ENCODE data around the gene CEP85L. TPM values are rescaled to one million over a fixed set of nuclear protein-coding genes. Genes with fewer than 3 reads are reported as not detected.
A peak's percentile ranks its signal among the peaks of the same experiment; 100 is the strongest.

Gene CEP85L
- polyA plus RNA-seq, 3 donors = 6.4 to 7.8 (median 6.6) TPM

DNA sequence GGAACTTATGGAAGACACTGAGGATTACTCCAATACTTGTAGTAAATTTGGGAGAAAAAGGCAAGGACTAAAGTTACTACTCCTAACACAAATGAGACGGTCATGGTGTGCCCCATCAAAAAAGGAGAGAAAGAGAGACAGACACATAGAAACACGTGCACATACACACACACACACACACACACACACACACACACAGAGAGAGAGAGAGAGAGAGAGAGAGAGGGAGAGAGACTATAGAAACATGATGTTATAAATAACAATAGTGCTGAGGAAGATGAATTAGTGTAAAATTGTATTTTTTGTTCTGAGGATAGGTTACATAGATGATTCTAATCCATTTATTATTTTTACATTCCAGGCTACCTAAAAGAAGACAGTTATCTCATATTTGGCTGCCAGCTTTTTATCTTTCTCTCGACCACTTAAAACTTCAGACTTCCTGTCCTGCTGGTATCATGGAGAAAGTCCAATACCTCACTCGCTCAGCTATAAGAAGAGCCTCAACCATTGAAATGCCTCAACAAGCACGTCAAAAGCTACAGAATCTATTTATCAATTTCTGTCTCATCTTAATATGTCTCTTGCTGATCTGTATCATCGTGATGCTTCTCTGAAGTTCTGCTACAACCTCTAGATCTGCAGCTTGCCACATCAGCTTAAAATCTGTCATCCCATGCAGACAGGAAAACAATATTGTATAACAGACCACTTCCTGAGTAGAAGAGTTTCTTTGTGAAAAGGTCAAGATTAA, 92.8 kb downstream of the CEP85L start:
- no peak for DNase-seq (ENCODE audit: extremely low read depth in 1 of 11, low read depth in 9 of 11, low spot score in 4 of 11)

DNA sequence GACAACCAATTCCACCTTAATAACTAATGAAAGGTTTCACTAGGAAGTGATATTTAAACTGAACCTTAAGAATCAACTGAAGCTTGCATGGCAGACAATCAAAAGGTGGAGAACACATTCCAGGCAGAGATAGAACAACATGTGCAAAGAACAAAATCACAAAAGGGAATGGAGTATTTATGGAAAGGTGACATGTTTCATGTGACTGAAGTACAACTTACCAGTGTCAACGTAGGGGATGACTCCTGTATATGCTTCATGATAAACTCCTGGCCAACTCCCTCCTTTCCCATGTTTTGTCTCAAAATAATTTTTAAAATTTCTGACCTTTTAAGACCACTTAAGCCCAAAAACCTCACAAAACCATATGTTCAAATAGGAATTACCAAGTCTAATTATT, 96.7 kb downstream of the CEP85L start:
- no peak for DNase-seq (ENCODE audit: extremely low read depth in 1 of 11, low read depth in 9 of 11, low spot score in 4 of 11)

DNA sequence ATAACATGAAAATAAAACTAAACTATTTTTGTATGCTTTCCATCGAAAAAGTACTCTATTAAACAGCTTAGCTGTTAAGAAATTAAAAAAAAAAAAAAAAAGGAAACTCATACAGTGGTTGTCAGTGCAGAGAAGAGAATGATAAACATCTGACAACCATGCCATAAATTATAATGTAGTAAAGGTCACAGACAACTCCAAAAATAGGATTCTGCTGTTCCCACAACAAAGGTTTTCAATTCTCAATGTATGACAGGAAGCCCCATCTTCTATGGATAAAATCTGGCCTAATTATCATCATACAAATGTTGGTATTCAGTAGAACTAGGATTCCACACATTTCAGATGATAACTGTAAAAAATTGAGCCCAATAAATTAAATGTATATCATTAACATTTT, 98.3 kb downstream of the CEP85L start:
- no peak for DNase-seq (ENCODE audit: extremely low read depth in 1 of 11, low read depth in 9 of 11, low spot score in 4 of 11)

DNA sequence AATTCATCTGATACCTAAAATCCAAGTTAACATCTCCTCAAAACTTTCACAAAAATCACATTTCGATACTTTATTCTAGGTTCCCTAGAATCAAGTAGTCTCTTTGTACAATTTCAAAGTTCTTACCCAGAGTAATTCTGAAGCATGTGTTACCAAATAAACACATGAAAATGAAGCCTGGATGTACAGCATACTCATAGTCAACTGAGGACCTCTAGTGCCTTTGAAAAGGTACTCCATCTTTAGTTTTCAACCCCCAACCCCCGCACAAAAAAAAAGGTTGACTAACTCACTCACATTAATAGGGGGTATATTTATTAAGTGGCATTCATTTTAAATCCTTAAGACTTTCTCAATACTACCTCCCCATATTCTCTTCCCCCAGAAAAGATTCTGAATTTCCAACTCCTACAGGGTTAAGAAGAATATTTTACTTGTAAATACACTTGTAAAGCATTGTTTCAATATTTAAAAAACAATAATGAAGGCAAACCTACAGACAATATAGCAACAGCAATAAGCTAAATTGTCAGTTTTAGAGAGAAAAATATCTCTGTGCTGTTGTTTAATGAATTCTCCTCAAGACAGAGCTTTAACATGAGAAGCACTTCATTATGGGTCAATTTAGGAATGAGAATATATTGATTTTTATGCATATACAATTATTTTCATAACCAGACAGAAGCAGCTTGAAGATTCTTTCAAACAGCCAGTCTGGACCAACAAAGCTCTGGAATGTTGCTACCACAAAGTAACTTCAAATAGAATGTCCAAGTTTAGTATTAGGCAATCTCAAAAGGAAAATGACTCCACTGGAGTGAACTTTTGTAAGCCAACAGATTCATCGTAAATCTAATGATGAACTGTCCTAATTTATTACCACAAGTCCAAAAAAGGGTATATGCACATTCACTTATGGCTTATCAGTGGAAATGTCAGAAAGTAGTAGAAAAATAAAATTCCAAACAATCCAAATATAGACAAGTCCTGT, 100.0 kb downstream of the CEP85L start:
- peak in 6 of 11 donors; percentile 13 to 41 (median 28) for DNase-seq (ENCODE audit: extremely low read depth in 1 of 11, low read depth in 9 of 11, low spot score in 4 of 11)

DNA sequence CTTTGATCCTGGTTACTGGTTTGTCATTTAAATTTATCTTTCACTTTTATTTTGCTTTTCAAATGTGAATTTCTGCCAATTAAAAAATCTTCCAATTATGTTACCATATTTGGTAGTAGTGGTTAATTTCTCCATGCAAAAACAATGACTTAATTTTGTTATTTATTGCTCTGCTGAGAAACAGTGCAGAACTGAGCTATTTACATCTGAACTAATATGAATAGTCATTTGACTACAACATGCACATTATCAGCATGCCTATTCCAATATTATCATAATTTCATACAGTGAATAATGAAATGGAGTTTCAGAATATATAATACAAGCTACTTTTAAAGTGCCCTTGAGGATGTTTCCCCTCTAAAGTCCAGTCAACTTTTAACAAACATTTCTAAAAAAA, 102.8 kb downstream of the CEP85L start:
- no peak for DNase-seq (ENCODE audit: extremely low read depth in 1 of 11, low read depth in 9 of 11, low spot score in 4 of 11)

DNA sequence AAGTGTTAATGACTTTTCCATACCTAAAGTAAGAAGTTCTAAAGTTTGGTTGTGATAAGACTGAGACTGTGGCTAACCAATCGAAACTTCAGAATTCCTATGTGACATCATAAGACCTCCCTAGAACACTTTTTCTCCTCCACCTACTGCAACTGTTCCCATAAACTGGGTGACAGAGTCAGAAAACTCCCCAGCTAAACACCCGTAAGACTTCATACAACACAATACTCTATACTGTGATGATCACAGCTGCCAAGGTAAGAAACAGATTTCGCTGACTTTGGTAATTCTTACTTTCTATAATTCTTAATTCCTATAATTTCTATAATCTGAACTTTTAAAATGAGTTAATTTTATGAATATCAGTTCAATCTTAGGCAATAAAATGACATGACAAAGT, 103.3 kb downstream of the CEP85L start, which contains the start of gene PLN:
Gene PLN, plus strand, starts transcription at position 161 of the 400 bp plus-strand sequence. CDS start 10,626 bp downstream, outside the sequence.
- DNase-seq (ENCODE audit: extremely low read depth in 1 of 11, low read depth in 9 of 11, low spot score in 4 of 11) = no peak

DNA sequence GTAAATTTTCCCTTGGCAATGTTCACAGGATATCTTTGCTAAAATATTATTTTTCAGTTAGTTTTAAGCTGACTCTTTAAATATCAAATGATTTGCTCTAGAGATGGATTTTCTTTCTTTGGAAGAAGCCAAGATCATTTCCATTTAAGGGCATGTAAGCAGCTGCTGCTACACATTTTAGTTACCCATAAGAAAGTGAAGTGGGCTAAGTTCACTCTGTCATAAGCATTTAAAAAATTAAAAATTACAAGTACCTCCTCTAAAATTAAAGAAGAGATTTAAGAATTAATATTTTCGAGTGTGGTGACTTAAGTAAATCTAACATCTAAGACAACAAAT, 104.5 kb downstream of the CEP85L start:
- no peak for DNase-seq (ENCODE audit: extremely low read depth in 1 of 11, low read depth in 9 of 11, low spot score in 4 of 11)

DNA sequence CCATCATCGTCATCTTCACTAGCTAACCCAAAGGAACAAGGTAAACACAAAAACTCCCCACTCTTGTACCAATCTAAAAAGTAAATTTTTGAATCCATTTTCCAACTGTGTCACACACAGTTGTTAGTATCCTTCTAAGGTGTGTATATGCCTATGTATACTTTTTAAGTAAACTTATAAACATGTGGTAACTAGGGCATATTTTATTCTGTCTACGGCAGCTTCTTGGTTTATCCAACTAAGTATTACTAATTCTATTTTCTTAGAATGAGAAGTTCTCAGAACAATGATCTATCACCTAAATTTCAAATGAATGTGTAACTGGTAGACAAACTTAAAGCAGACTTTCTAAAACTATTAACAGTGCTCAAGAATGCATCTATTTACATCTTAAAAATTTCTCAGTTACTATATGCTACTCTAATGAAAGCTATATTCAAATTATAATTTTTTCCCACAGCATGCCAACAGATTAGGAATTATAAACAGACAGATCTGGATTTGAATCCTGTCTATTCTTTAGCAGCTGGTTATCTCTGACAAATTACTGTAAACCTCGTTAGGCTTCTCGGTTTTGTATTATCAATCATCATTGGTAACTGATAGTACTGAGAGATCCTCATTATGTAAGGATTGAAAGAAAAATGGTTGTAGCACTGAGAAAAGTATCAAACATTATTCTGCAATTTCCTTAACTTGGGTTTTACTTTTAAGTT, 105.1 kb downstream of the CEP85L start:
- DNase-seq (ENCODE audit: extremely low read depth in 1 of 11, low read depth in 9 of 11, low spot score in 4 of 11) = no peak

DNA sequence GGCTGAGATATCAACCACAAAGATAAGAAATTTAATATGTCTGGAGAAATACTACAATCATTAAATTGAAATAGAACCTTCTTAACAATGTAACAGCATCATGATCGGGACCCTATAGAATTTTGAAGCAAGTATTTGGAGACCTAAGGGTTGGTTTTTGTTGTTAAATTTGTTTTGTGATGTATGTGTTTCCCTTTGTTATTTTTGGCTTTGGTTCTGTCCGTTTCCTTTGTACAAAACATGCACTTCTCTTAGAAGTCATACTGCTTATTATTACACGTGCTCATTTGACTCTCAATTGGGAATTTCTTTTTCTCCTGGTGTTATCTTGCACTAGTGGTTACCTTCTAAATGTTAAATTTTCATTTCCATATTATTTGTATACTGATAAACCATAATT, 107.3 kb downstream of the CEP85L start:
- no peak for DNase-seq (ENCODE audit: extremely low read depth in 1 of 11, low read depth in 9 of 11, low spot score in 4 of 11)

DNA sequence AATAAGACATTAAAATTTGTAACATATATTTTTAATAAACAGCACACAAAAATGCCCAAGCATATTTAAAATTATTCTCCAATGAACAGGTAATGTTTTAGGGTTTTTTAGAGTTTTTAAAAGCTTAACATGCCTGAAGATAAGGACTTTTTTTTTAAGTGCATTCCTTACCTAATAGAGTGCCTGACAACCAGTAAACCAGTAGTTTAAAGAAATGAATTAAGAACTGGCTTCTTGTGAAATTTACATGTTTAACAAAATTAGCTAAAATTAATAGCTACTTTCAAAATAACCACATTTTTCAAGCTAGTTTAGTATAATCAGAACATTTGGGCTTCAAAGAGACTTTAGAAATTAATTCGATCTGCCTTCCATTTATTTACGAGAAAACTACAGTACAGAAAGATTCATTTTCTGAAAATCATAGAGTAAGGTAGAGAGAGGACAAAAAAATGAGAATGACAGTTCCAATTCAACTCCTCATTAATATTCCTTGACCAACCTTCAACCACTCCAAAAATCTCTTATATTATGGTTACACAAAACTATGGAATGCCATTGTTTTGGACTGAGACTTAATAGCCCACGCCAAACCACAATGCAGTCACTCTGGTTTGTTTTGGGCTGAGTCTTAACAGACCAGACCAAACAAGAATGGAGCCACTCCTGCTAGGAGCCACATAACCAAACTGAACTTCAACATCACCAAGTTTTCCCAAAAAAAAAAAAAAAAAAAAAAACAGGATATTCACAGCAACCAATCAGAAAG, 109.0 kb downstream of the CEP85L start:
- no peak for DNase-seq (ENCODE audit: extremely low read depth in 1 of 11, low read depth in 9 of 11, low spot score in 4 of 11)

DNA sequence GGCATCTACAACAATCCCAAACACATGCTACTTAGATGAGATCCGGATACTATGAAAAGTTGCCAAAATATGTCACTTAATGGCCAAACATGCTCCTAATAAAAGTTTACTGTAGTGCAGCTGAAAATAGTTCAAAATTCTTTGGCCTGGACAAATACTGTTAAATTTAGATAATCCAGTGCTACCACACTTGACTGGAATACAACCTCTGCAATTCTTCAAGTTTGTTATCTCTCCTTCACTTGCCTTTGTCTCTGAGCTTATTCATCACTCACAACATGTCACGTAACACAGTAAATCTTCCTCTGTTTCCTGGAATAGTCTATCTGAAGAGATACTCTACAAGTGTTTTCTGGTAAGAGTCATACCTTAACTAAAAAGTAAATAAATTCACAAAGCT, 113.8 kb downstream of the CEP85L start:
- no peak for DNase-seq (ENCODE audit: extremely low read depth in 1 of 11, low read depth in 9 of 11, low spot score in 4 of 11)

DNA sequence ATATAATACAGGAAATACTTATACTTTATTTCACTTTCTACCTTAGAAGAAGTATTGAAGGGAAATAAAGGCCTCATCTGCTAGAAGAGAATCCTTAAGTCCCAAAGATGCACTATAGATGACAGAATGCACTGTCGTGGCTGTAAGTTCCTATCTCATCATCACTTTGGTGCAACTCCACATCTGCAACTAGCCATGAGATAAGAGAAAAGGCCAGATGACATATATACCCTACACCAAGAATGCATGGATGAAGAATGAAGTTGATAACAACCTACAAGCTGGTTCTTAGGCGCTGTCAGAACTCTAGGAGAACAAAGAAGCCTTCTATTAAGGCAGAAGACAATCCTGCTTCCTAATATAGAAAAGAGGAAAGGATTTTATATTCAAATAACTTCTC, 114.9 kb downstream of the CEP85L start:
- no peak for DNase-seq (ENCODE audit: extremely low read depth in 1 of 11, low read depth in 9 of 11, low spot score in 4 of 11)

DNA sequence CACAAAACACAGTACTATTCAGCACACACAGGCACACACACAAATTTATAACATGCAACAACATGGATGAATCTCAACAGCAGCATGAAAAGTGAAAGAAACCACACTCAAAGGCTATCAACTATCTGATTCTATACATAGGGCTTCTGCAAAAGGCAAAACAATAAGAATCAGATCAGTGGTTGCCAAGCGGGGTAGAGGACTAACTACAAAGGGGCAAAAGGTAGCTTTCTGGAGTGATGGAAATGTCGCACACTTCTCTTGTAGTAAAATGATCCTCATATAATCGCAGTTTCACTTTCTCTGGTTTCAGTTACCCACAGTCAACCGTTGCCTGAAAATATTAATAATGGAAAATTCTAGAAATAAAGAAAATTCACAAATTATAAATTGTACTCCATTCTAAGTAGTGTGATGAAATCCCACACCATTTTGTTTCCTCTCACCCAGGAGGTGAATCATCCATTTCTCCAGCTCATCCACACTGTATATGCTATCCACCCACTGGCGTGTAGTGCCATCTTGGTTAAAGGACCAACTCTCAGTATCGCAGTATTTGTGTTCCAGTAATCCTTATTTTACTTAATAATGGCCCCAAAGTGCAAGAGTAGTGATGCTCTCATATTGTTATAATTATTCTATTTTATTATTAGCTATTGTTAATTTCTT, 116.1 kb downstream of the CEP85L start:
- DNase-seq (ENCODE audit: extremely low read depth in 1 of 11, low read depth in 9 of 11, low spot score in 4 of 11) = no peak

DNA sequence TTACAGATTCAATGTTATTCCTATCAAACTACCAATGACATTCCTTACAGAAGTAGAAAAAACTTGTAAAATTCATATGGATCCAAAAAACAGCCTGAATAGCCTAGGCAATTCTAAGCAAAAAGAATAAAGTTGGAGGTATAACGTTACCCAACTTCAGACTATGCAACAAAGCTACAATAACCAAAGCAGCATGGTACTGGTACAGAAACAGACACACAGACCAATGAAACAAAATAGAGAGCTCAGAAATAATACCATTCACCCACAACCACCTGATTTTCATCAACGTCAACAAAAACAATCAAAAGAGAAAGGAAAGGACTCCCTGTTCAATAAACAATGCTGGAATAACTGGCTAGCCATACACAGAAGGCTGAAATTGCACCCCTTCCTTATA, 120.4 kb downstream of the CEP85L start:
- no peak for DNase-seq (ENCODE audit: extremely low read depth in 1 of 11, low read depth in 9 of 11, low spot score in 4 of 11)

DNA sequence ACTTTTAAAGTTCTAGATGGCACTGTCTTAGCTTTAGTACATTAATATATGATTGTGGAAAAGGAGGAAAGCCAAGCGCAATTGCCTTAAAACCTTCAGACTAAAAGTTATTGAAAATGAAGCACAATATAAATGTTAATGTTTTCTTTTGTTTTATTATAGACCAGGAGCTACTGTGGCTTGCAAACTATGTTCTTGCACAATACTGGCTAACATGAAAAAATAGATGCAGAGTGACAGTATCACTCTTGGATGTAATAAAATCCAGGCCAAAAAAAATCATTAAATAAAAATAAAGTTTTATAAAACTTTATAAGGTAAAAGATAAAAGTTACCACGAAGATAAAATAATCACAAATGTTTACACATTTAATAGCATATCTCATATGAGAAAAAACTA, 121.6 kb downstream of the CEP85L start:
- DNase-seq (ENCODE audit: extremely low read depth in 1 of 11, low read depth in 9 of 11, low spot score in 4 of 11) = no peak

DNA sequence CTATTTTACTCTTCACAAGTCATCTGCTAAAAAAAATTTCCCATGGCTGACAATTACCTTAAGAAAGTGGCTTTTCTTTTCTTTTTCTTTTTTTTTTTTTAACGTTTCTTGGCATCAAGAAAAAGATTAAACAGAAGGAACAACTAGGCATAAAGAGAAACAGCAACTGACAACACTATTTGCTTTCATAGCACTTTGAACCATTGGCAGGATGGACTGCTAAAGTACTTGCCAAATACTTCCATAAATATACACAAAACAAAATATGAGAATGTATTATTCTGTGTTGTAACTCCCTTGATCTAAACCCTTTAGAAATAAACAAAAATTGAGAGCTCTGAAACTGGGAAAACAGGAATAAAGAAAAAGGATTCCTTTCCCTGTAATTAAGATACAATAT, 123.3 kb downstream of the CEP85L start:
- no peak for DNase-seq (ENCODE audit: extremely low read depth in 1 of 11, low read depth in 9 of 11, low spot score in 4 of 11)

DNA sequence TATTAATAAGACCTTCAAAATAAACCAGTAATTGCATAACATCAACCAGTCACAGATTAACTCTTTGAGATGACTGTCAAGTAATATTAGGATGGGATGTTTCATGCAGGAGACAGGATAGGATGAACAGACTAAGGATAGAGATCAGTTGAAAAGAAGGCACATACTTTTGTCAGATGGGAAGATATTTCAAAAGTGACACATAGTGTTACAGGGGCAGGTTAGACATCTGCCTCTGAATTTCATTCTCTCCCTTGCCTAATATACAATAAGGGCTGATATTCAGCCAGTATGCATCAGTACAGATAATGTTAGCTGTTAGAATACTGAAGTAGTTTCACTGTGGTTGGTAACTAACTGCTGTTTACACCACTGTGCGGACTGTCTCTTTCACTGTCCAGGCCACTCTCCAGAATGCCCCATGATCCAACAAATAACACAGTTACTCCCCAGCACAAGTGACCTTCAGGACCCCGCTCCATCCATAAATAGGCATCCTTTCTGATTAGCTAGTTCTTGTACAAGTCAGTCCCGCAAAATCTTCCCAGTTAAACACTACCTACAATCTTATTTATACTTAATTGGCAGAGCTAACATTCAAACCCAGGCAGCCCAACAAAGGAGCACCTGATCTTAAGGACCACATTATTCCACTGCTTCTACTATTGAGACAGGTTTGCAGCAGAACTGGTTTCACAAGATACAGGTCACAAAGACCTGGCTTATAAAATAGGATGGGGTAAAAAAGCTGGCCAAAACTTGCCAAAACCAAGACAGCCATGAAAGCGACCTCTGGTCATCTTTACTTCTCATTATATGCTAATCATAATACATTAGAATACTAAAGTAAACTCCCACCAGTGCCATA, 125.2 kb downstream of the CEP85L start:
- DNase-seq (ENCODE audit: extremely low read depth in 1 of 11, low read depth in 9 of 11, low spot score in 4 of 11) = no peak

All from renal cortex interstitium (tissue), 11 donors.